Measurements from ENCODE around the gene DUSP1.

DNA sequence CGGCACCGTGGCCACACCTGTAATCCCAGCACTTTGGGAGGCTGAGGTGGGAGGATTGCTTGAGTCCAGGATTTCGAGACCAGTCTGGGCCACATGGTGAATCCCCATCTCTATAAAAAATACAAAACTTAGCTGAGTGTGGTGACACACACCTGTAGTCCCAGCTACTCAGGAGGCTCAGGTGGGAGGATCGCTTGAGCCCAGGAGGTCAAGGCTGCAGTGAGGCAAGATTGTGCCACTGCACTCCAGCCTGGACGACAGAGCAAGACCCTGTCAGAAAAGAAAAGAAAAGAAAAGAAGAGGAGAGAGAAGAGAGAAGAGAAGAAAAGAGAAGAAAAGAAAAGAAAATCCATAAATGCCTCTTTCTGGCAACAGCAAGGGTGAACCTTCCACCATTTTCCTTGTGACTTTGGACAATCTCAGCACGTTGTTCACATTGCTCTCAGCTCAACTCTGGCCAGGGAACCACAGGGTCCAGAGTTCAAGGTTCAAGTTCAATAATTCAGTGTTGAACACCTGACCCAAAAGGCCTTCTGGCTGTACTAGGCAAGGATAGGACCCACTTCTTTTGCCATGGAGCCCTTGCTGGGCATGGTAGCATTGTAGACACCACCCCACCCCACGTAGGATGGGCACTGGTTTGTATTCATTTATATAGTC, 14.6 kb upstream of the DUSP1 start:
- TF ChIP-seq, protein P1, sequence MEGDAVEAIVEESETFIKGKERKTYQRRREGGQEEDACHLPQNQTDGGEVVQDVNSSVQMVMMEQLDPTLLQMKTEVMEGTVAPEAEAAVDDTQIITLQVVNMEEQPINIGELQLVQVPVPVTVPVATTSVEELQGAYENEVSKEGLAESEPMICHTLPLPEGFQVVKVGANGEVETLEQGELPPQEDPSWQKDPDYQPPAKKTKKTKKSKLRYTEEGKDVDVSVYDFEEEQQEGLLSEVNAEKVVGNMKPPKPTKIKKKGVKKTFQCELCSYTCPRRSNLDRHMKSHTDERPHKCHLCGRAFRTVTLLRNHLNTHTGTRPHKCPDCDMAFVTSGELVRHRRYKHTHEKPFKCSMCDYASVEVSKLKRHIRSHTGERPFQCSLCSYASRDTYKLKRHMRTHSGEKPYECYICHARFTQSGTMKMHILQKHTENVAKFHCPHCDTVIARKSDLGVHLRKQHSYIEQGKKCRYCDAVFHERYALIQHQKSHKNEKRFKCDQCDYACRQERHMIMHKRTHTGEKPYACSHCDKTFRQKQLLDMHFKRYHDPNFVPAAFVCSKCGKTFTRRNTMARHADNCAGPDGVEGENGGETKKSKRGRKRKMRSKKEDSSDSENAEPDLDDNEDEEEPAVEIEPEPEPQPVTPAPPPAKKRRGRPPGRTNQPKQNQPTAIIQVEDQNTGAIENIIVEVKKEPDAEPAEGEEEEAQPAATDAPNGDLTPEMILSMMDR (IDR thresholded peaks at IDR 0.05) = no peak
- no peak for TF ChIP-seq POLR2A (IDR thresholded peaks at IDR 0.05)

Measured in body of pancreas (tissue), 4 donors.